K562 (cell line): ENCODE data around the gene SESN2. TPM values are rescaled to one million over a fixed set of nuclear protein-coding genes. Genes with fewer than 3 reads are reported as not detected.
A peak's percentile ranks its signal among the peaks of the same experiment; 100 is the strongest.

ENCODE experiments used
- BHLHE40 ChIP-seq: IDR thresholded peaks from 2 replicates; pipeline ENCODE4 v1.6.1; 2011; ENCODE audit warnings: low read length, improper control_type of control experiment
- ETV5 ChIP-seq: sonication (generic); formaldehyde crosslinking; IDR thresholded peaks from 2 replicates; pipeline ENCODE4 v1.4.0; 2020; ENCODE audit warnings: low read depth, mild to moderate bottlenecking, missing genetic modification reagents
- MAFF ChIP-seq: IDR thresholded peaks from 2 replicates; pipeline ENCODE4 v1.6.1; 2012; ENCODE audit warnings: low read length, improper control_type of control experiment
- NEUROD1 ChIP-seq: fragments of 150-350 bp; IDR thresholded peaks from 2 replicates; pipeline ENCODE4 v1.6.1; 2014; ENCODE audit warnings: borderline replicate concordance, low read length, low read depth; ENCODE audit not compliant: partially characterized antibody
- PHF8 ChIP-seq: fragments of 200-600 bp; sonication (generic); IDR thresholded peaks from 2 replicates; pipeline ENCODE4 v1.6.1; 2012; ENCODE audit warnings: mixed run types, mild to moderate bottlenecking, inconsistent platforms, low read length, moderate library complexity, borderline replicate concordance
- RNF2 ChIP-seq: sonication (generic); IDR thresholded peaks from 2 replicates; pipeline ENCODE4 v1.6.1; 2016
- SREBF1 ChIP-seq: fragments of 150-350 bp; IDR thresholded peaks from 2 replicates; pipeline ENCODE4 v1.6.1; 2014; ENCODE audit warnings: antibody characterized with exemption, low read depth, low read length, borderline replicate concordance
- SRSF9 ChIP-seq: fragments of 200-400 bp; formaldehyde crosslinking; IDR thresholded peaks from 2 replicates; pipeline ENCODE4 v1.6.1; 2017; ENCODE audit warnings: low read depth, low read length, borderline replicate concordance
- TARDBP ChIP-seq: fragments of 450-650 bp; IDR thresholded peaks from 2 replicates; pipeline ENCODE4 v1.6.1; 2016
- ZBTB11 ChIP-seq, 3 experiments: fragments of 200-800 bp in 1 of 3; fragments of 250-450 bp in 1 of 3; fragments of 450-650 bp in 1 of 3; sonication (Bioruptor Pico) in 1 of 3; sonication (Bioruptor generic) in 1 of 3; formaldehyde crosslinking in 1 of 3; IDR thresholded peaks; 2 replicates each; pipeline versions ENCODE4 v1.6.1 to v1.8.0; 2016 to 2022; ENCODE audit warnings: mild to moderate bottlenecking in 2 of 3, missing genetic modification characterization in 2 of 3, missing compliant biosample characterization in 1 of 3, moderate library complexity in 1 of 3
- ZBTB40 ChIP-seq, 2 experiments: fragments of 450-650 bp in 1 of 2; sonication (generic) in 1 of 2; formaldehyde crosslinking in 1 of 2; IDR thresholded peaks; 2 replicates each; pipeline versions ENCODE4 v1.7.1 to v1.9.0; 2016 to 2022; ENCODE audit warnings: inconsistent platforms in 1 of 2, mild to moderate bottlenecking in 1 of 2, missing genetic modification reagents in 1 of 2
- ZNF639 ChIP-seq, 2 experiments: fragments of 200-800 bp in 1 of 2; sonication (Bioruptor generic) in 1 of 2; sonication (generic) in 1 of 2; formaldehyde crosslinking in 1 of 2; IDR thresholded peaks in 1 of 2; conservative IDR thresholded peaks in 1 of 2; 2 replicates each; pipeline versions ENCODE4 v1.5.0 to v1.6.1; 2016 to 2020; ENCODE audit warnings: missing compliant biosample characterization in 1 of 2, missing genetic modification characterization in 1 of 2, missing genetic modification reagents in 1 of 2
- ZSCAN32 ChIP-seq: fragments of 450-650 bp; formaldehyde crosslinking; IDR thresholded peaks from 2 replicates; pipeline ENCODE4 v1.4.0; 2020; ENCODE audit warnings: mild to moderate bottlenecking, moderate library complexity
- polyA plus RNA-seq, 8 experiments: library from polyadenylated mRNA; depleted of rRNA in 4 of 8; stranded (reverse) in 5 of 8; unstranded in 3 of 8; fragments of >200 nt; fragmentation: Nextera tagmentation in 2 of 8; fragmentation: Illumina TruSeq in 1 of 8; extraction: Ambion mirVana in 2 of 8; extraction: Trizol in 1 of 8; gene quantifications; 2 replicates each; pipeline versions ENCODE4 v1.2.1 to v1.2.3, GENCODE V29; 2011 to 2014; ENCODE audit warnings: inconsistent platforms in 1 of 8, missing spikeins in 1 of 8
- total RNA-seq, 7 experiments: library from RNA; depleted of rRNA in 6 of 7; stranded (reverse); fragments of >200 nt in 6 of 7; fragmentation: Illumina TruSeq in 2 of 7; extraction: Trizol in 2 of 7; gene quantifications; 2 replicates each; pipeline versions ENCODE4 v1.2.1 to v1.2.3, GENCODE V29; 2011 to 2021; ENCODE audit warnings: low replicate concordance in 1 of 7

SESN2 gene
- total and polyA plus RNA-seq, 9 of the 15 experiments (the other 6 are each of a cell fraction or from before 2014, with no cell fraction given): 3.7 to 71.3 (median 16.8) TPM

- TF ChIP-seq ZBTB11 (CRISPR knock-in tag; IDR thresholded peaks at IDR 0.05) (0 out of 6 replicates have a peak, but pooled peaks of 1 of the 3 experiments have one; percentile 41), ETV5 (CRISPR knock-in tag) (peak; percentile 67; the same call in 1 of the 2 replicates), SREBF1 (no peak), ZBTB40 (IDR thresholded peaks at IDR 0.05) (0 out of 2 replicates have a peak, but pooled peaks have one; percentile 13), ZBTB40 (CRISPR knock-in tag; IDR thresholded peaks at IDR 0.05) (no peak), ZSCAN32 (CRISPR knock-in tag) (no peak), TARDBP (0 out of 2 replicates have a peak, but pooled peaks have one; percentile 35), BHLHE40 (peak; percentile 39; the same call in 1 of the 2 replicates), RNF2 (peak; percentile 57; the same call in 1 of the 2 replicates), MAFF (peak; percentile 98), NEUROD1 (peak; percentile 60), SRSF9 (no peak), PHF8 (peak; percentile 26; the same call in 1 of the 2 replicates), ZNF639 (CRISPR knock-in tag; conservative IDR thresholded peaks at IDR 0.05 in 1 of 2, IDR thresholded peaks at IDR 0.05 in 1 of 2) (no peak; a peak in 1 of 4 replicates)
Measured at GRCh38 chr1:28266920-28267322, 7.6 kb downstream of the SESN2 start (continued).
